Measurements from ENCODE around the gene CMIP.

The CMIP gene

DNA sequence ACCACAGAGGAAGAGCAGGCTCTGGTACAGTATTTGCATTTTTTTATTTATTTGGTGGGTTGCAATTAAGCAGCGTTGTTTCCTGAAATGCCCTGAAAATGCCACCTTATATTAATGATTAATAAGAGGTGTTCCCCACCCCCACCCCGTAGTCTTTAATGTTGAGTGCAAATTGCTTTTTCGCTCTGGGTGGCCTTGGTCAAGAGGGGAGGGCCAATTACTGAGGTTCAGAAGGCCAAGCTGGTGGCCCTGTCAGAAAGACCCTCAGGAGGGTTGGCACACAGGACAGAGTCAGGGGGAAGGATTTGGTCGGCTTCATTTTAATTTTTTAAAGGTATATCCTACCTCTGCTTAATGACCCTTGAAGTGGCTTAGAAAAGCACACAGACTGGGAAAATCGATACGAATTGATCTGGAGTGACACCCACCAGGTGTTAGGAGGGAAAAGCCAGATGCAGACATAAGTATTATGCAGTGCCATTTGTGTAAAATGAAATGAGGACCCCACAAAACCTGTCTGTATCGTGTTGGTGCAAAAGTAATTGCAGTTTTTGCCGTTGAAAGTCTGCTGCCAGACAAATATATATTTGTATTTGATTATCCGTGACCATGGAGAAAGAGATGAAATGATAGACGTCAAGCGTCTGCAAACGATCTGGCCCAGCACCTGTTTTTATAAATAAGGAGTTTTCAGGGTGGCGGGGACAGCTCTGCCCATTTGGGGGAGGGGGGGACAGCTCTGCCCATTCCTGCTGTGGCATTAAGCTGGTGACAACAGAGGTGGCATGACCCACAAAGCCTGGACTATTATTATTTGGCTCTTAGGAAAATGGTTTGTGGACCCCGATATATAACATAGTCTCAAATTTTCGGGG is 190.7 kb downstream of the CMIP start:
- H3K4me3 ChIP-seq (ENCODE audit: insufficient read depth, low read depth, low read length, poor library complexity, severe bottlenecking), result no peak overlapping the region
- peaks cover 19% of the 10 kb centered on the region for H3K4me1 ChIP-seq (ENCODE audit: control insufficient read depth, insufficient read depth, low read length, poor library complexity, severe bottlenecking)
- H3K27ac ChIP-seq (ENCODE audit: insufficient read depth, low read length, poor library complexity, severe bottlenecking), result no peak overlapping the region
- H3K9me3 ChIP-seq (ENCODE audit: control insufficient read depth, low read length), result no peaks in the 10 kb centered on the region
- no peaks in the 10 kb centered on the region for H3K36me3 ChIP-seq (ENCODE audit: control insufficient read depth, insufficient read depth, low read length)
- no peak for DNase-seq
- no peaks in the 10 kb centered on the region for H3K27me3 ChIP-seq (replicated peaks; ENCODE audit: control insufficient read depth, insufficient read depth, low read length, poor library complexity, severe bottlenecking)

DNA sequence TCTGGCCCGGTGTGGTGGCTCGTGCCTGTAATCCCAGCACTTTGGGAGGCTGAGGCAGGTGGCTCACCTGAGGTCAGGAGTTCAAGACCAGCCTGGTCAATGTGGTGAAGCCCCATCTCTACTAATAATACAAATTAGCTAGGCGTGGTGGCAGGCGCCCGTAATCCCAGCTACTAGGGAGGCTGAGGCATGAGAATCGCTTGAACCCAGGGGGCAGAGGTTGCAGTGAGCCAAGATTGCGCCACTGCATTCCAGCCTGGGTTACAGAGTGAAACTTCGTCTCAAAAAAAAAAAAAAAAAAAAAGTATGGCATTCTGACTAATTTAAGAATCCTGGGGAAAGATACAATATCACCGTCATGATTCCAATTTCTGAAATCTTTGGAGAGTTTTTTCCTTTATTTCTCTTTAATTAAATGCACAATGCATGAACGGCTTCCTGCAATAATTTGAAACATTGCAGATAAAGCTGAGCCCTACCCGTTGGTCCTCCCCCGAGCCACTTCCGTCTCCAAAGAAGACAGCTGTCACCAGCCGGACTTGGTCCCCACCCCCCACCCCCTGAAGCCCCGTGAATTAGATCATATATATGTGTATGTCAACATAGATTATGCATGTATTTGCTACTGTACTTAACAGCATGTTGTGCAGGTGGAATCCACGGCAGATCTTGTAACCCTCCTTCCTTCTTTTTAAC is 191.8 kb downstream of the CMIP start:
- H3K4me1 ChIP-seq (ENCODE audit: control insufficient read depth, insufficient read depth, low read length, poor library complexity, severe bottlenecking), result peaks cover 19% of the 10 kb centered on the region
- H3K27ac ChIP-seq (ENCODE audit: insufficient read depth, low read length, poor library complexity, severe bottlenecking), result no peak overlapping the region
- H3K9me3 ChIP-seq (ENCODE audit: control insufficient read depth, low read length), result no peaks in the 10 kb centered on the region
- no peak overlapping the region for H3K4me3 ChIP-seq (ENCODE audit: insufficient read depth, low read depth, low read length, poor library complexity, severe bottlenecking)
- no peaks in the 10 kb centered on the region for H3K27me3 ChIP-seq (replicated peaks; ENCODE audit: control insufficient read depth, insufficient read depth, low read length, poor library complexity, severe bottlenecking)
- no peaks in the 10 kb centered on the region for H3K36me3 ChIP-seq (ENCODE audit: control insufficient read depth, insufficient read depth, low read length)
- no peak for DNase-seq

DNA sequence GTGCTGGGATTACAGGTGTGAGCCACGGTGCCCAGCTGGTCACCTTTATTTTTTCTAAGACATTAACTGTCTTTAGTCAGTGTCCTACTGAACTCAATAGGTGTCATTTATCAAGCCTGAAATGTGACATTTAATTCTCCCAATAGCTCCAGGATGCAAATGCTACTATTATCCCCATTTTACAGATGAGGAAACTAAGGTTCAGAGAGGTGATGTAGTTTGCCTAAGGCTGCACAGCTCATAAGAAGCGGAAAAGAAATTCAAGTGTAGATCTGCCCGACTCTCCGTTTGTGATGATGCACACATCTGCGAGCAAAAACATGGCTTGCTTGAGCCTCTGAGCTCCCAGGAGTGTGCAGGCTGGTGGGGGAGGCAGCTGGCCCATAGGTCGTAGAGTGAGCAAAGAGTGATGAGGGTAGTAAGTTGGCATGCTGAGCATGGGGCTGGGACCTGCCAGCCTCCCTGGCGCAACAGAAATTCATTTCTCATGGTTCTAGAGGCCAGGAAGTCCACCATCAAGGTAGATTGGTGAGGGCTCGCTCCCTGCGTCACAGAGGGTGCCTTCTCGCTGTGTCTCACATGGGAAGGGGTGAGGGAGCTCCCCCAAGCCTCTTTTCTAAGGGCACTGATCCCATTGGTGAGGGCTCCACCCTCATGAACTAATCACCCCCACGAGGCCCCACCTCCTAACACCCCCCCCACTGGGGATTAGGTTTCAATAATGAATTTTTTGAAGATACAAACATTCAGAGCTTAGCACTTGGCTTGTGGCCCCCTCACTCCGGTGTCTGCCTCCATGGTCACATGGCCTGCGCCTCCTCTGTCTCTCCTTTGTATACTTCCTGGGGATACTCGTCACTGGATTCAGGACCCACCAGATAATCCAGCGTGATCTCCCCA is 193.0 kb downstream of the CMIP start:
- Histone ChIP-seq H3K27me3 (replicated peaks; ENCODE audit: control insufficient read depth, insufficient read depth, low read length, poor library complexity, severe bottlenecking) (no peaks in the 10 kb centered on the region), H3K36me3 (ENCODE audit: control insufficient read depth, insufficient read depth, low read length) (no peaks in the 10 kb centered on the region), H3K4me3 (ENCODE audit: insufficient read depth, low read depth, low read length, poor library complexity, severe bottlenecking) (no peak overlapping the region), H3K27ac (ENCODE audit: insufficient read depth, low read length, poor library complexity, severe bottlenecking) (no peak overlapping the region), H3K9me3 (ENCODE audit: control insufficient read depth, low read length) (no peaks in the 10 kb centered on the region), H3K4me1 (ENCODE audit: control insufficient read depth, insufficient read depth, low read length, poor library complexity, severe bottlenecking) (peaks cover 12% of the 10 kb centered on the region)
- DNase-seq, result no peak

DNA sequence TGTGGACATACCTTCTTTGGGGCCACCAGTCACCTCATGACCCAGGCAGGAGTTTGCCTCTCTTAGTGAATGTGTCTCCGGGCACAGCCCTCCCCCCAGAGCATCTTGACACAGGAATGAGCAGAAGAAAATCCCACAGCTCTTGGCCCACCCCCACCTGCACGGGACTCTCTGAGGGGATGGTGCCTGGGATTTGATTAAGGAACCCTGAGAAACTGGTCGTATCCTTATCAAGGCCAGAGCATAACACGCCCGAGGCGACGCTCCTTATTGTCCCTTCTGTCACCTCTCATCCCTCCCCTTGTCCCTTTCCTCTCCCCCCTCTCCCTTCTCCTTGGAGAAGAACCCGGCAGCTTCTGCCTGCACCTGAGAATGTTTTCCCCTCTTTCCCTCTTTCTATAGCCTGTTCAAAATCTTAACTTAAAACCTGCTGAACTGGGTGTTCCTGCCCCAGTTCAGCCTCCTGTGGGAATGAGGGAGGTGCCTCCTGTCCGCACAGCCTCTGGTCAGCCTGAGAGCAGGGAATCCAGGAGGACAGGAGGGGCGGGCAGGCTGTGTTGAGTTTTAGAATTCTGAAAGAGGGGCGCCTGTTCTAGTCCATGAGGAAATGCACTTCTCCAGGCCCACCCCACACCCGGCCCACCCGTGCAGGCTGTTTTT is 193.8 kb downstream of the CMIP start:
- H3K4me3 ChIP-seq (ENCODE audit: insufficient read depth, low read depth, low read length, poor library complexity, severe bottlenecking), result no peak overlapping the region
- H3K27me3 ChIP-seq (replicated peaks; ENCODE audit: control insufficient read depth, insufficient read depth, low read length, poor library complexity, severe bottlenecking), result no peaks in the 10 kb centered on the region
- H3K36me3 ChIP-seq (ENCODE audit: control insufficient read depth, insufficient read depth, low read length), result no peaks in the 10 kb centered on the region
- no peak for DNase-seq
- no peaks in the 10 kb centered on the region for H3K9me3 ChIP-seq (ENCODE audit: control insufficient read depth, low read length)
- no peak overlapping the region for H3K27ac ChIP-seq (ENCODE audit: insufficient read depth, low read length, poor library complexity, severe bottlenecking)
- peaks cover 5% of the 10 kb centered on the region for H3K4me1 ChIP-seq (ENCODE audit: control insufficient read depth, insufficient read depth, low read length, poor library complexity, severe bottlenecking)

DNA sequence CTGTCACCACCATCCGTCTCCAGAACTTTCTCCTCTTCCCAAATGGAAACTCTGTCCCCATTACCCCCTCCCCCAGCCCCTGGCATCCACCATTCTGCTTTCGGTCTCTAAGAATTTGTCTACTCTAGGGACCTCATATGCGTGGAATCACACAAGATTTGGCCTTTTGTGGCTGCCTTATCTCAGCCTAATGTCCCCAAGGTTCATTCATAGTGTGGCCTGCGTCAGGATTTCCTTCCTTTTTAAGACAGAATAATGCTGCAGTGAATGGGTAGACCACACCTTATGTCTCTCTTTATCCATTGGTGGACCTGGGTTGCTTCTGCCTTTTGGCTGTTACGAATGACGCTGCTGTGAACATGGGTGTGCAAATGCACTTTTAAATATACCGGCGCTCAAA is 194.7 kb downstream of the CMIP start:
- no peak for DNase-seq
- no peaks in the 10 kb centered on the region for H3K4me1 ChIP-seq (ENCODE audit: control insufficient read depth, insufficient read depth, low read length, poor library complexity, severe bottlenecking)
- H3K9me3 ChIP-seq (ENCODE audit: control insufficient read depth, low read length), result no peaks in the 10 kb centered on the region
- no peaks in the 10 kb centered on the region for H3K36me3 ChIP-seq (ENCODE audit: control insufficient read depth, insufficient read depth, low read length)
- H3K27me3 ChIP-seq (replicated peaks; ENCODE audit: control insufficient read depth, insufficient read depth, low read length, poor library complexity, severe bottlenecking), result no peaks in the 10 kb centered on the region
- H3K27ac ChIP-seq (ENCODE audit: insufficient read depth, low read length, poor library complexity, severe bottlenecking), result no peak overlapping the region
- H3K4me3 ChIP-seq (ENCODE audit: insufficient read depth, low read depth, low read length, poor library complexity, severe bottlenecking), result no peak overlapping the region

DNA sequence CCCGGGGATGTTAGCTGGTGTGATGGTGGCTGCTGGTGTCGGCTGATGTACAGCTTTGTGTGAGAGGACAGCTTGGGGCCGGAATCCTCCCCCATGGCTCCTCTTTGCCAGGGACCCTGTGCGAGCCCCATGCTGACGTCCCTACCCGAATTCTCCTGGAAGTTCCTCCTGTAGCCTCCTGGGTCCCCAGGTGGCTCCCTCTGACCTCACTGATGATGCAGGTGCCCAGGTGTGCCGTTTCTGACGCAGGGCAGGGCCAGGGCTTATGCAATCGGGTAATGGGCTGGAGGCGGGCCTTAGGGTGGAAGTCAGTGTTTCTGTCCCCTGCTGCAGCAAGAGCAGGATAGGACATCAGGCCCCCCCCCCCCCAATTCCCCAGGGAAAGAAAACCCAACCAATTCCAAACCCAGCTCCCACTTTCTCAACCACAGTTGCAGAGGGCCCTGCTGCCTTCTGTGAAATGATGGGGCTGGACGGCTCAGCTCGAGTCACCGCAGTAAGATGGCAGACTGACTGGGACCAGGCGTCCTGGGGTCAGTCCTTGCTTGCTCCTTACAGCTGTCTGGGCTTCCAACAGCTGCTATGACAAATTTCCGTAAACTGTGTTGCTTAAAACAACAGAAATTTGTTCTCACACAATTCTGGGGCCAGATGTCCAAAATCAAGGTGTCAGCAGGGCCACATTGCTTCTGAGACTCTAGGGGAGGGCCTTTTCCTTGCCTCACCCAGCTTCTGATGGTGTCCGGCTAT is 195.5 kb downstream of the CMIP start:
- H3K27me3 ChIP-seq (replicated peaks; ENCODE audit: control insufficient read depth, insufficient read depth, low read length, poor library complexity, severe bottlenecking), result no peaks in the 10 kb centered on the region
- no peak overlapping the region for H3K27ac ChIP-seq (ENCODE audit: insufficient read depth, low read length, poor library complexity, severe bottlenecking)
- H3K4me3 ChIP-seq (ENCODE audit: insufficient read depth, low read depth, low read length, poor library complexity, severe bottlenecking), result no peak overlapping the region
- H3K4me1 ChIP-seq (ENCODE audit: control insufficient read depth, insufficient read depth, low read length, poor library complexity, severe bottlenecking), result no peaks in the 10 kb centered on the region
- H3K36me3 ChIP-seq (ENCODE audit: control insufficient read depth, insufficient read depth, low read length), result no peaks in the 10 kb centered on the region
- H3K9me3 ChIP-seq (ENCODE audit: control insufficient read depth, low read length), result no peaks in the 10 kb centered on the region
- no peak for DNase-seq

DNA sequence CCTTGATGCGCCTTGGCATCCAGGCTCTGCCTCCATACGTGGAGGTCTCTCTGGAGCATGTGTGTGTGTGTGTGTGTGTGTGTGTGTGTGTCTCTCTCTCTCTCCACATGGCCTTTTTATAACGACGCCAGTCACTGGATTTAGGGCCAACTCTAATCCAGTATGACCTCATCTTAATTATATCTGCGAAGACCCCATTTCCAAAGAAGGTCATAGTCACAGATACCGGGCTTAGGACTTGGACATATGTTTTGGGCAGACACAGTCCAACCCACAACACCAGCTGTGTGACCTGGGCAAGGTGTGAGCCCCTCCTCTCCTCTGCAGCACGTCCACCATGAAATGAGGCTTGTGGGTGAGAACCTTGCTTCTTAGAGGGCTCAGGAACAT is 196.1 kb downstream of the CMIP start:
- Histone ChIP-seq H3K27ac (ENCODE audit: insufficient read depth, low read length, poor library complexity, severe bottlenecking) (no peak overlapping the region), H3K27me3 (replicated peaks; ENCODE audit: control insufficient read depth, insufficient read depth, low read length, poor library complexity, severe bottlenecking) (no peaks in the 10 kb centered on the region)

DNA sequence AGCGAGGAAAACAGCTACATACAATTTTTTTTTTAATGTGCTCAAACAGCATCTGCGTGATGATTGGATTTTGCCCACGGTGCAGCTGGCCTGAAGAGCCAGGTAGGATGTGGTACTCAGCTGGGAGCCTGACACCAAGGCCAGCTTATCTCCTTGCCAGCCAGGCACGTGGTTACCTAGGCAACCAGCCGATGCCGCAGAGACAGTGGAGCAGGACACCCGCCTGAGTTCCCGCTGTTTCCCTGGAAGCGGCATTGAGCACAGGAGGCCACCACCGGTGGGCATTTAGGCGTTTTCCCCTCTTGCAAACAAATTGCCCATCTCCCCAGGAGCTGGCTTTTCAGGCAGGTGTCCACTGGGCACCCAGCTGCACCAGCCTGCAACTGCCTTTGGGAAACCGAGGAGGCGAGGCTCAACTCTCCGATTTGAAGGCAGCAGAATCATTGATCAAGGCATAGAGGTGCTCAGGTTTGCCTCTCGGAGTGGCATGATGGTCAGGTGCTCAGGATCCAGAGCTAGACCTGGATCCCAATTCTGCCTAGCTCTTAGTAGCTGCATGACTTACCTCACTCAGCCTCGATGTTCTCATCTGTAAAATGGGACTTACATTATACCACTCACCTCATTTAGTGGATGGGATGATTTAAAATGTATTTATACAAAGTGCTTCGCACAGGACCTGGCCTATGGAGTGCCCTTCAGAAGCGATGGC is 196.9 kb downstream of the CMIP start:
- H3K27me3 ChIP-seq (replicated peaks; ENCODE audit: control insufficient read depth, insufficient read depth, low read length, poor library complexity, severe bottlenecking), result no peaks in the 10 kb centered on the region
- DNase-seq, result no peak
- no peaks in the 10 kb centered on the region for H3K36me3 ChIP-seq (ENCODE audit: control insufficient read depth, insufficient read depth, low read length)
- no peaks in the 10 kb centered on the region for H3K9me3 ChIP-seq (ENCODE audit: control insufficient read depth, low read length)
- H3K4me1 ChIP-seq (ENCODE audit: control insufficient read depth, insufficient read depth, low read length, poor library complexity, severe bottlenecking), result no peaks in the 10 kb centered on the region
- H3K27ac ChIP-seq (ENCODE audit: insufficient read depth, low read length, poor library complexity, severe bottlenecking), result no peak overlapping the region
- H3K4me3 ChIP-seq (ENCODE audit: insufficient read depth, low read depth, low read length, poor library complexity, severe bottlenecking), result no peak overlapping the region

More for the DNA sequence above, 196.1 kb downstream of the CMIP start:
- H3K4me3 ChIP-seq (ENCODE audit: insufficient read depth, low read depth, low read length, poor library complexity, severe bottlenecking), result no peak overlapping the region
- no peaks in the 10 kb centered on the region for H3K9me3 ChIP-seq (ENCODE audit: control insufficient read depth, low read length)
- no peak for DNase-seq
- H3K36me3 ChIP-seq (ENCODE audit: control insufficient read depth, insufficient read depth, low read length), result no peaks in the 10 kb centered on the region
- no peaks in the 10 kb centered on the region for H3K4me1 ChIP-seq (ENCODE audit: control insufficient read depth, insufficient read depth, low read length, poor library complexity, severe bottlenecking)

DNA sequence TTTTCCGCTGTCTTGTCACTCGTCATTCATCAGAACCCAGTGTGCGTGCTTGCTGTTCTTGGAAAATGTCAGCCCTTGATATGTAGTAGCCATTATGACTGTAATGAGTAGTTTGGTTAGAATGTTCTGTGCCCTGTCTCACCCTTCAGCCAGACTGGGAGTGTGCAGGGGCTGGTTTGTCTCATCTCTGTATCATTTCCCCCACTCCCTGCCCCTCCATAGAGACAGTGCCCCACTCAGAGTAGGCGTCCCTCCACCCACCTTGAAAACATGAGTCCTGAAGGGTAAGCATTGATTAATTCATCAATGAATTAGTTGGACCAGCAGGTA is 197.5 kb downstream of the CMIP start:
- no peaks in the 10 kb centered on the region for H3K9me3 ChIP-seq (ENCODE audit: control insufficient read depth, low read length)
- no peak for DNase-seq
- no peak overlapping the region for H3K4me3 ChIP-seq (ENCODE audit: insufficient read depth, low read depth, low read length, poor library complexity, severe bottlenecking)
- no peaks in the 10 kb centered on the region for H3K36me3 ChIP-seq (ENCODE audit: control insufficient read depth, insufficient read depth, low read length)
- H3K27ac ChIP-seq (ENCODE audit: insufficient read depth, low read length, poor library complexity, severe bottlenecking), result no peak overlapping the region
- H3K27me3 ChIP-seq (replicated peaks; ENCODE audit: control insufficient read depth, insufficient read depth, low read length, poor library complexity, severe bottlenecking), result no peaks in the 10 kb centered on the region
- H3K4me1 ChIP-seq (ENCODE audit: control insufficient read depth, insufficient read depth, low read length, poor library complexity, severe bottlenecking), result no peaks in the 10 kb centered on the region

Measured in effector memory CD4-positive, alpha-beta T cell (primary cell).